GM23338 (cell line): ENCODE results near the gene ARID3B. TPM values are rescaled to one million over a fixed set of nuclear protein-coding genes. Genes with fewer than 3 reads are reported as not detected.

Experiments
- ATAC-seq: fragments of 200-7000 bp; cut with Tn5 transposase; 3 replicates; pipeline ENCODE4 v1.9.1; 2020
- DNase-seq: peaks from one replicate; pipeline ENCODE4 v3.0.0-alpha.2; 2015; ENCODE audit warnings: low spot score
- H2AFZ ChIP-seq: fragments of 200-600 bp; sonication (generic); 2 replicates; pipeline ENCODE4 v1.8.0; 2016; ENCODE audit warnings: antibody characterized with exemption, mild to moderate bottlenecking, moderate library complexity
- H3F3A ChIP-seq: fragments of 200-600 bp; sonication (generic); replicated peaks from 2 replicates; pipeline ENCODE4 v1.8.0; 2017; ENCODE audit warnings: antibody characterized with exemption, mixed run types, low read depth
- H3K27ac ChIP-seq: fragments of 200-600 bp; sonication (generic); 2 replicates; pipeline ENCODE4 v1.6.1; 2016; ENCODE audit warnings: low read depth
- H3K27me3 ChIP-seq: fragments of 200-600 bp; sonication (generic); 2 replicates; pipeline ENCODE4 v1.8.0; 2016; ENCODE audit warnings: mild to moderate bottlenecking, mixed run types, moderate library complexity; ENCODE audit not compliant: insufficient read depth
- H3K36me3 ChIP-seq: fragments of 200-600 bp; sonication (generic); 2 replicates; pipeline ENCODE4 v1.8.0; 2016; ENCODE audit warnings: mild to moderate bottlenecking; ENCODE audit not compliant: insufficient read depth
- H3K4me1 ChIP-seq: fragments of 200-600 bp; sonication (generic); 2 replicates; pipeline ENCODE4 v1.8.0; 2016; ENCODE audit warnings: mild to moderate bottlenecking, moderate library complexity; ENCODE audit not compliant: insufficient read depth
- H3K4me2 ChIP-seq: fragments of 200-600 bp; sonication (generic); 2 replicates; pipeline ENCODE4 v1.7.1; 2017; ENCODE audit warnings: mixed run types
- H3K4me3 ChIP-seq: fragments of 200-600 bp; sonication (generic); 2 replicates; pipeline ENCODE4 v1.6.1; 2016; ENCODE audit warnings: mixed run types
- H3K79me2 ChIP-seq: fragments of 200-600 bp; sonication (generic); replicated peaks from 2 replicates; pipeline ENCODE4 v1.8.0; 2017; ENCODE audit warnings: mild to moderate bottlenecking; ENCODE audit not compliant: insufficient read depth
- H3K9me2 ChIP-seq: fragments of 200-600 bp; sonication (generic); 2 replicates; pipeline ENCODE4 v1.8.0; 2017; ENCODE audit not compliant: insufficient read depth
- H4K20me1 ChIP-seq: fragments of 200-600 bp; sonication (generic); replicated peaks from 2 replicates; pipeline ENCODE4 v1.8.0; 2017; ENCODE audit warnings: mild to moderate bottlenecking; ENCODE audit not compliant: insufficient read depth
- H3K27ac Mint-ChIP-seq: 2 replicates; pipeline ENCODE4 v1.8.0; 2020; ENCODE audit warnings: inconsistent platforms, mild to moderate bottlenecking, moderate library complexity, mixed read lengths
- H3K27me3 Mint-ChIP-seq: 3 replicates; pipeline ENCODE4 v1.8.0; 2022; ENCODE audit warnings: low read depth, mild to moderate bottlenecking, moderate library complexity, mixed read lengths, inconsistent platforms; ENCODE audit not compliant: insufficient read depth, poor library complexity
- H3K36me3 Mint-ChIP-seq: 3 replicates; pipeline ENCODE4 v1.8.0; 2021; ENCODE audit warnings: low read depth, mild to moderate bottlenecking, inconsistent platforms, moderate library complexity, mixed read lengths
- H3K4me1 Mint-ChIP-seq: 3 replicates; pipeline ENCODE4 v1.8.0; 2020; ENCODE audit warnings: mild to moderate bottlenecking, inconsistent platforms, mixed read lengths
- H3K4me3 Mint-ChIP-seq: 3 replicates; pipeline ENCODE4 v1.8.0; 2021; ENCODE audit warnings: moderate library complexity, mild to moderate bottlenecking, inconsistent platforms, mixed read lengths
- H3K9me3 Mint-ChIP-seq: 3 replicates; pipeline ENCODE4 v1.8.0; 2020; ENCODE audit warnings: moderate library complexity, mild to moderate bottlenecking, inconsistent platforms, mixed read lengths
- CREB1 ChIP-seq: fragments of 250-450 bp; sonication (Bioruptor Pico); IDR thresholded peaks from 2 replicates; pipeline ENCODE4 v1.5.0; 2020; ENCODE audit warnings: low read depth, mild to moderate bottlenecking, moderate library complexity
- CTCF ChIP-seq, 2 experiments: fragments of 200-600 bp in 1 of 2; sonication (generic) in 1 of 2; conservative IDR thresholded peaks; 2 replicates each; pipeline versions ENCODE4 v1.5.1 to v1.6.1; 2016 to 2017; ENCODE audit warnings: antibody characterized with exemption in 2 of 2, low read depth in 2 of 2, mild to moderate bottlenecking in 2 of 2, moderate library complexity in 1 of 2
- ETS1 ChIP-seq: IDR thresholded peaks from 2 replicates; pipeline ENCODE4 v1.6.1; 2016; ENCODE audit warnings: antibody characterized with exemption
- EZH2 ChIP-seq: fragments of 200-600 bp; sonication (generic); IDR thresholded peaks from one replicate; pipeline ENCODE4 v1.8.0; 2017; ENCODE audit warnings: antibody characterized with exemption, mild to moderate bottlenecking, low read depth; ENCODE audit not compliant: unreplicated experiment
- EZH2phosphoT487 ChIP-seq: fragments of 200-600 bp; sonication (generic); IDR thresholded peaks from one replicate; pipeline ENCODE4 v1.8.1; 2018; ENCODE audit warnings: antibody characterized with exemption; ENCODE audit not compliant: unreplicated experiment
- JUNB ChIP-seq: IDR thresholded peaks from one replicate; pipeline ENCODE4 v1.6.1; 2016; ENCODE audit warnings: antibody characterized with exemption; ENCODE audit not compliant: unreplicated experiment
- NANOG ChIP-seq: IDR thresholded peaks from 2 replicates; pipeline ENCODE4 v1.6.1; 2016; ENCODE audit warnings: antibody characterized with exemption, borderline replicate concordance
- POLR2AphosphoS5 ChIP-seq: IDR thresholded peaks from 2 replicates; pipeline ENCODE4 v1.6.1; 2016; ENCODE audit warnings: antibody characterized with exemption, low read depth
- REST ChIP-seq: IDR thresholded peaks from one replicate; pipeline ENCODE4 v1.6.1; 2018; ENCODE audit warnings: antibody characterized with exemption; ENCODE audit not compliant: unreplicated experiment
- STAT1 ChIP-seq: IDR thresholded peaks from one replicate; pipeline ENCODE4 v1.6.1; 2016; ENCODE audit warnings: antibody characterized with exemption; ENCODE audit not compliant: unreplicated experiment
- ZNF114 ChIP-seq: fragments of 250-450 bp; sonication (Bioruptor Pico); IDR thresholded peaks from 2 replicates; pipeline ENCODE4 v1.5.0; 2020; ENCODE audit warnings: mild to moderate bottlenecking, moderate library complexity
- ZNF331 ChIP-seq: fragments of 250-450 bp; sonication (Bioruptor Pico); IDR thresholded peaks from 2 replicates; pipeline ENCODE4 v1.5.0; 2020; ENCODE audit warnings: low read depth, mild to moderate bottlenecking, moderate library complexity
- ZNF462 ChIP-seq: fragments of 250-450 bp; sonication (Bioruptor Pico); IDR thresholded peaks from 2 replicates; pipeline ENCODE4 v1.5.0; 2020; ENCODE audit warnings: mild to moderate bottlenecking, moderate library complexity
- polyA plus RNA-seq: library from polyadenylated mRNA; unstranded; fragments of >200 nt; fragmentation: Nextera tagmentation; extraction: Ambion mirVana; gene quantifications from 2 replicates; pipeline ENCODE4 v1.2.1, GENCODE V29; 2016
- total RNA-seq: library from RNA; depleted of rRNA; stranded (reverse); fragments of >200 nt; shearing (Covaris generic); gene quantifications from 2 replicates; pipeline ENCODE4 v1.2.3, GENCODE V29; 2014

ARID3B gene
- total and polyA plus RNA-seq, 2 experiments from 2014 or later = 65.5 to 147 TPM

- no peak overlapping the region for H3K27ac ChIP-seq
- Mint-ChIP-seq H3K27ac (no peak overlapping the region), H3K36me3 (no peaks in the 10 kb centered on the region), H3K9me3 (no peaks in the 10 kb centered on the region), H3K4me3 (no peak overlapping the region), H3K4me1 (peaks cover 2% of the 10 kb centered on the region; the same call in 1 of the 3 replicates), H3K27me3 (peaks cover 7% of the 10 kb centered on the region)
- H3K27me3 ChIP-seq = peaks cover 3% of the 10 kb centered on the region; the same call in 1 of the 2 replicates
- H4K20me1 ChIP-seq = no peaks in the 10 kb centered on the region; the same call in 1 of the 2 replicates
- no peak for ATAC-seq
- H3K4me3 ChIP-seq = no peak overlapping the region
- DNase-seq = no peak
- TF ChIP-seq EZH2phosphoT487 (no peak), JUNB (no peak), CREB1 (CRISPR knock-in tag) (no peak), STAT1 (no peak), ZNF331 (no peak), EZH2 (no peak), ETS1 (no peak), ZNF462 (CRISPR knock-in tag) (no peak), ZNF114 (CRISPR knock-in tag) (no peak), REST (no peak), POLR2AphosphoS5 (no peak), CTCF (conservative IDR thresholded peaks at IDR 0.05; ENCODE audit: low read depth in 2 of 2) (no peak), NANOG (no peak)
- no peaks in the 10 kb centered on the region for H3K4me1 ChIP-seq
- no peak overlapping the region for H2AFZ ChIP-seq
- no peaks in the 10 kb centered on the region for H3K9me2 ChIP-seq
- H3K36me3 ChIP-seq = no peaks in the 10 kb centered on the region
- no peaks in the 10 kb centered on the region for H3F3A ChIP-seq
- H3K79me2 ChIP-seq = no peaks in the 10 kb centered on the region
- no peak overlapping the region for H3K4me2 ChIP-seq
Observed at GRCh38 chr15:74605795-74606150, 64.8 kb downstream of the ARID3B start.
